ENCODE results near the gene CDKN1B.

CDKN1B gene

DNA sequence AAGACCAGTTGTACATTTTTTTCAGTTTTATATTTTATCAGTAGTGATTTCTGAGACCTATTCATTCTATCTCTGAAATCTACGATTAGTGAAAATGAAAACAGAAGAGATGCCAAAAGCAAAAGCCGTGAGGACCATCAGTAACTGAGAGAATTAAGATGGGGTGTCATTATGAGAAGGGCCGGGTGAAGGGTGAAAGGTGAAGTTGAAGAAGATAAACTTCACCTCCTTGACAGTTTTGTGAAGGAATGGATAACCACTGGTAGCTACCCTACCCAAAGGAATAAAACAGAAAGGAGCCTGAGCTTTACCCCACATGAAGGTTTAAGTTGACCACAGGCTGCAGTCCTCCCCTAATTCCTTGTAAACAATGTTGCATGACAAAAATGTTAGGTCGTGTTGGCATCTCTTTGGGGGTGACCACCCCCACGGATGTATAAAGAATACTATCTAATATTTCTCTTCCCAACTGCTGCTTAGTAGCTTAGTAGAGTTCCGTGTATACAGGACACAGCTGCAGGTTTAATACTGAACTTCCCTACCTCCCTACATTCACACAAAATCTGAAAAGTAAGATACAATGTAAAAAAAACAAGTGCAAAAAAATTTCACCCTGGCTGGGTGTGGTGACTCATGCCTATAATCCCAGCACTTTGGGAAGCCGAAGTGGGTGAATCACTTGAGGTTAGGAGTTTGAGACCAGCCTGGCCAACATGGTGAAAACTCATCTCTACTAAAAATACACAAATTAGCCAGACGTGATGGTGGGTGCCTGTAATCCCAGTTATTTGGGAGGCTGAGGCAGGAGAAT lies 45.1 kb upstream of the CDKN1B start:
- TF ChIP-seq ZNF24 (tag by site-specific recombination; IDR thresholded peaks at IDR 0.05) (0 out of 2 replicates have a peak, but pooled peaks have one; percentile 24), GLIS1 (tag by site-specific recombination; IDR thresholded peaks at IDR 0.05) (peak; percentile 75), ZBTB8A (tag by site-specific recombination; IDR thresholded peaks at IDR 0.05) (no peak), SP7 (tag by site-specific recombination; IDR thresholded peaks at IDR 0.05) (peak; percentile 49; the same call in 1 of the 2 replicates), ZNF391 (tag by site-specific recombination; IDR thresholded peaks at IDR 0.05; ENCODE audit: borderline replicate concordance, low read depth) (no peak), ZNF362 (tag by site-specific recombination; IDR thresholded peaks at IDR 0.05) (peak; percentile 67; the same call in 1 of the 2 replicates), HOXC10 (CRISPR knock-in tag; IDR thresholded peaks at IDR 0.05) (no peak), ZSCAN16 (tag by site-specific recombination; IDR thresholded peaks at IDR 0.05) (no peak)
- TF ChIP-seq, protein P1, sequence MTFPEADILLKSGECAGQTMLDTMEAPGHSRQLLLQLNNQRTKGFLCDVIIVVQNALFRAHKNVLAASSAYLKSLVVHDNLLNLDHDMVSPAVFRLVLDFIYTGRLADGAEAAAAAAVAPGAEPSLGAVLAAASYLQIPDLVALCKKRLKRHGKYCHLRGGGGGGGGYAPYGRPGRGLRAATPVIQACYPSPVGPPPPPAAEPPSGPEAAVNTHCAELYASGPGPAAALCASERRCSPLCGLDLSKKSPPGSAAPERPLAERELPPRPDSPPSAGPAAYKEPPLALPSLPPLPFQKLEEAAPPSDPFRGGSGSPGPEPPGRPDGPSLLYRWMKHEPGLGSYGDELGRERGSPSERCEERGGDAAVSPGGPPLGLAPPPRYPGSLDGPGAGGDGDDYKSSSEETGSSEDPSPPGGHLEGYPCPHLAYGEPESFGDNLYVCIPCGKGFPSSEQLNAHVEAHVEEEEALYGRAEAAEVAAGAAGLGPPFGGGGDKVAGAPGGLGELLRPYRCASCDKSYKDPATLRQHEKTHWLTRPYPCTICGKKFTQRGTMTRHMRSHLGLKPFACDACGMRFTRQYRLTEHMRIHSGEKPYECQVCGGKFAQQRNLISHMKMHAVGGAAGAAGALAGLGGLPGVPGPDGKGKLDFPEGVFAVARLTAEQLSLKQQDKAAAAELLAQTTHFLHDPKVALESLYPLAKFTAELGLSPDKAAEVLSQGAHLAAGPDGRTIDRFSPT (tag by site-specific recombination; IDR thresholded peaks at IDR 0.05): peak; percentile 42; the same call in 1 of the 2 replicates
- TF ChIP-seq, protein P2, sequence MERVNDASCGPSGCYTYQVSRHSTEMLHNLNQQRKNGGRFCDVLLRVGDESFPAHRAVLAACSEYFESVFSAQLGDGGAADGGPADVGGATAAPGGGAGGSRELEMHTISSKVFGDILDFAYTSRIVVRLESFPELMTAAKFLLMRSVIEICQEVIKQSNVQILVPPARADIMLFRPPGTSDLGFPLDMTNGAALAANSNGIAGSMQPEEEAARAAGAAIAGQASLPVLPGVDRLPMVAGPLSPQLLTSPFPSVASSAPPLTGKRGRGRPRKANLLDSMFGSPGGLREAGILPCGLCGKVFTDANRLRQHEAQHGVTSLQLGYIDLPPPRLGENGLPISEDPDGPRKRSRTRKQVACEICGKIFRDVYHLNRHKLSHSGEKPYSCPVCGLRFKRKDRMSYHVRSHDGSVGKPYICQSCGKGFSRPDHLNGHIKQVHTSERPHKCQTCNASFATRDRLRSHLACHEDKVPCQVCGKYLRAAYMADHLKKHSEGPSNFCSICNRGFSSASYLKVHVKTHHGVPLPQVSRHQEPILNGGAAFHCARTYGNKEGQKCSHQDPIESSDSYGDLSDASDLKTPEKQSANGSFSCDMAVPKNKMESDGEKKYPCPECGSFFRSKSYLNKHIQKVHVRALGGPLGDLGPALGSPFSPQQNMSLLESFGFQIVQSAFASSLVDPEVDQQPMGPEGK (tag by site-specific recombination; IDR thresholded peaks at IDR 0.05): no peak
- Histone ChIP-seq H3K36me3 (ENCODE audit: control insufficient read depth in 2 of 2, insufficient read depth in 1 of 2, low read length in 2 of 2) (no peaks in the 10 kb centered on the region), H3K4me3 (ENCODE audit: low read depth, low read length) (no peak overlapping the region), H3K9me3 (ENCODE audit: control insufficient read depth, insufficient read depth, low read depth, low read length) (no peaks in the 10 kb centered on the region), H3K27ac (ENCODE audit: extremely low read depth, low read depth, low read length) (no peak overlapping the region), H3K4me1 (ENCODE audit: control insufficient read depth, insufficient read depth, low read length) (no peaks in the 10 kb centered on the region)
- CTCF ChIA-PET: interaction anchor here (0.7 kb wide), 1 partner anchor 80 kb away, joined by 4 read pairs; no protein-coding TSS in a partner anchor
- POLR2A ChIA-PET: no interaction called here

DNA sequence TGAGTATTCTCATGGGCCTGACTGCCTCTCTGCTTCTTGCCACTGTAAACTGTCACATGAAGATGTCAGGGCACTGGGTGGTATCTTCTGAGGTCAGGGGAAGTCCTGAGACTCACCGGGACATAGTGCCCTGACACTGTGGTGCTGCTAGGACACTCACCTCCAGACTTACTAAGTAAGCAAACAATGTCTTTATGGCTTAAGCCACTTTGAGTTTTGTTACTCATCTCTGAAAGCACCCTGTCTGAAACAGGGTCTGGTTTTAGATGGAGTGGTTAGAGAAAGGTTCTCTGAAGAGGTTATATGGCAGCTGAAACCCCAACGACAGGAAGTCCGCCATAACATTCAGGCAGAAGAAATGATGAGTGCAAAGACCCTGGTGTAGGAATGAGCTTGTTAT lies 43.9 kb upstream of the CDKN1B start:
- H3K4me3 ChIP-seq (ENCODE audit: low read depth, low read length): no peak overlapping the region
- no peak overlapping the region for H3K27ac ChIP-seq (ENCODE audit: extremely low read depth, low read depth, low read length)
- ChIA-PET CTCF (interaction anchor here (0.5 to 0.9 kb wide), 2 partner anchors 17 to 19 kb away, joined by 3 to 4 read pairs; no protein-coding TSS in a partner anchor), POLR2A (no interaction called here)
- no peaks in the 10 kb centered on the region for H3K9me3 ChIP-seq (ENCODE audit: control insufficient read depth, insufficient read depth, low read depth, low read length)
- no peaks in the 10 kb centered on the region for H3K36me3 ChIP-seq (ENCODE audit: control insufficient read depth in 2 of 2, insufficient read depth in 1 of 2, low read length in 2 of 2)
- no peaks in the 10 kb centered on the region for H3K4me1 ChIP-seq (ENCODE audit: control insufficient read depth, insufficient read depth, low read length)
- TF ChIP-seq ZNF138 (tag by site-specific recombination; IDR thresholded peaks at IDR 0.05; ENCODE audit: borderline replicate concordance) (no peak), ZNF169 (tag by site-specific recombination; IDR thresholded peaks at IDR 0.05) (no peak), ZNF561 (tag by site-specific recombination; IDR thresholded peaks at IDR 0.05; ENCODE audit: borderline replicate concordance) (no peak), ZNF777 (tag by site-specific recombination; IDR thresholded peaks at IDR 0.05; ENCODE audit: borderline replicate concordance) (no peak), SP7 (tag by site-specific recombination; IDR thresholded peaks at IDR 0.05) (no peak), ZNF654 (tag by site-specific recombination; IDR thresholded peaks at IDR 0.05; ENCODE audit: low read depth) (no peak), ZNF701 (tag by site-specific recombination; IDR thresholded peaks at IDR 0.05) (no peak), PRDM10 (tag by site-specific recombination; IDR thresholded peaks at IDR 0.05) (no peak)
- TF ChIP-seq, protein P3, sequence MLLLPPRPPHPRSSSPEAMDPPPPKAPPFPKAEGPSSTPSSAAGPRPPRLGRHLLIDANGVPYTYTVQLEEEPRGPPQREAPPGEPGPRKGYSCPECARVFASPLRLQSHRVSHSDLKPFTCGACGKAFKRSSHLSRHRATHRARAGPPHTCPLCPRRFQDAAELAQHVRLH (tag by site-specific recombination; IDR thresholded peaks at IDR 0.05): no peak
- TF ChIP-seq, protein P4, sequence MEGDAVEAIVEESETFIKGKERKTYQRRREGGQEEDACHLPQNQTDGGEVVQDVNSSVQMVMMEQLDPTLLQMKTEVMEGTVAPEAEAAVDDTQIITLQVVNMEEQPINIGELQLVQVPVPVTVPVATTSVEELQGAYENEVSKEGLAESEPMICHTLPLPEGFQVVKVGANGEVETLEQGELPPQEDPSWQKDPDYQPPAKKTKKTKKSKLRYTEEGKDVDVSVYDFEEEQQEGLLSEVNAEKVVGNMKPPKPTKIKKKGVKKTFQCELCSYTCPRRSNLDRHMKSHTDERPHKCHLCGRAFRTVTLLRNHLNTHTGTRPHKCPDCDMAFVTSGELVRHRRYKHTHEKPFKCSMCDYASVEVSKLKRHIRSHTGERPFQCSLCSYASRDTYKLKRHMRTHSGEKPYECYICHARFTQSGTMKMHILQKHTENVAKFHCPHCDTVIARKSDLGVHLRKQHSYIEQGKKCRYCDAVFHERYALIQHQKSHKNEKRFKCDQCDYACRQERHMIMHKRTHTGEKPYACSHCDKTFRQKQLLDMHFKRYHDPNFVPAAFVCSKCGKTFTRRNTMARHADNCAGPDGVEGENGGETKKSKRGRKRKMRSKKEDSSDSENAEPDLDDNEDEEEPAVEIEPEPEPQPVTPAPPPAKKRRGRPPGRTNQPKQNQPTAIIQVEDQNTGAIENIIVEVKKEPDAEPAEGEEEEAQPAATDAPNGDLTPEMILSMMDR (tag by site-specific recombination; IDR thresholded peaks at IDR 0.05): no peak
- TF ChIP-seq, protein P5, sequence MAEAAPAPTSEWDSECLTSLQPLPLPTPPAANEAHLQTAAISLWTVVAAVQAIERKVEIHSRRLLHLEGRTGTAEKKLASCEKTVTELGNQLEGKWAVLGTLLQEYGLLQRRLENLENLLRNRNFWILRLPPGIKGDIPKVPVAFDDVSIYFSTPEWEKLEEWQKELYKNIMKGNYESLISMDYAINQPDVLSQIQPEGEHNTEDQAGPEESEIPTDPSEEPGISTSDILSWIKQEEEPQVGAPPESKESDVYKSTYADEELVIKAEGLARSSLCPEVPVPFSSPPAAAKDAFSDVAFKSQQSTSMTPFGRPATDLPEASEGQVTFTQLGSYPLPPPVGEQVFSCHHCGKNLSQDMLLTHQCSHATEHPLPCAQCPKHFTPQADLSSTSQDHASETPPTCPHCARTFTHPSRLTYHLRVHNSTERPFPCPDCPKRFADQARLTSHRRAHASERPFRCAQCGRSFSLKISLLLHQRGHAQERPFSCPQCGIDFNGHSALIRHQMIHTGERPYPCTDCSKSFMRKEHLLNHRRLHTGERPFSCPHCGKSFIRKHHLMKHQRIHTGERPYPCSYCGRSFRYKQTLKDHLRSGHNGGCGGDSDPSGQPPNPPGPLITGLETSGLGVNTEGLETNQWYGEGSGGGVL (tag by site-specific recombination; IDR thresholded peaks at IDR 0.05): no peak

Data from HEK293 (cell line).